Endodermal cell (in vitro differentiated cells): ENCODE data around the gene CTSS. TPM values are rescaled to one million over a fixed set of nuclear protein-coding genes. Genes with fewer than 3 reads are reported as not detected.
"Not testable (repeated sequence)": the region's sequence is repeated elsewhere in the genome, so short reads cannot be mapped to it uniquely, and the experiment has no call there.

Source experiments
- DNase-seq: peaks from one replicate; pipeline ENCODE4 v3.0.0-alpha.2; 2017
- H3K27ac ChIP-seq: 2 replicates; pipeline ENCODE4 v1.5.1; 2013; ENCODE audit warnings: mild to moderate bottlenecking, low read depth, low read length, moderate library complexity
- H3K27me3 ChIP-seq: 2 replicates; pipeline ENCODE4 v1.6.1; 2013; ENCODE audit warnings: mild to moderate bottlenecking, low read length, moderate library complexity; ENCODE audit not compliant: insufficient read depth, control insufficient read depth, poor library complexity, severe bottlenecking
- H3K36me3 ChIP-seq: 2 replicates; pipeline ENCODE4 v1.7.0; 2013; ENCODE audit warnings: mild to moderate bottlenecking, low read length, moderate library complexity; ENCODE audit not compliant: control insufficient read depth, insufficient read depth
- H3K4me1 ChIP-seq: one replicate; pipeline ENCODE4 v1.7.0; 2013; ENCODE audit warnings: low read length; ENCODE audit not compliant: control insufficient read depth, insufficient read depth
- H3K4me3 ChIP-seq: 2 replicates; pipeline ENCODE4 v1.5.1; 2013; ENCODE audit warnings: mild to moderate bottlenecking, low read length, moderate library complexity
- H3K9ac ChIP-seq: 2 replicates; pipeline ENCODE4 v1.6.1; 2013; ENCODE audit warnings: mild to moderate bottlenecking, low read length, moderate library complexity; ENCODE audit not compliant: poor library complexity, severe bottlenecking; ENCODE audit errors: extremely low read depth
- H3K9me3 ChIP-seq: 2 replicates; pipeline ENCODE4 v1.6.1; 2013; ENCODE audit warnings: mild to moderate bottlenecking, low read length, moderate library complexity; ENCODE audit not compliant: control insufficient read depth
- H3K27ac Mint-ChIP-seq: 2 replicates; pipeline ENCODE4 v1.8.0; 2020; ENCODE audit warnings: mixed read lengths
- H3K27me3 Mint-ChIP-seq: 2 replicates; pipeline ENCODE4 v1.8.0; 2021; ENCODE audit warnings: mild to moderate bottlenecking, mixed read lengths; ENCODE audit not compliant: insufficient read depth
- H3K36me3 Mint-ChIP-seq: 2 replicates; pipeline ENCODE4 v1.8.0; 2020; ENCODE audit warnings: low read depth, mixed read lengths
- H3K4me1 Mint-ChIP-seq: 2 replicates; pipeline ENCODE4 v1.8.0; 2020; ENCODE audit warnings: mixed read lengths
- H3K4me3 Mint-ChIP-seq: 2 replicates; pipeline ENCODE4 v1.8.0; 2020; ENCODE audit warnings: mild to moderate bottlenecking, moderate library complexity, mixed read lengths
- H3K9me3 Mint-ChIP-seq: 2 replicates; pipeline ENCODE4 v1.8.0; 2020; ENCODE audit warnings: mild to moderate bottlenecking, mixed read lengths
- CTCF ChIP-seq: fragments of 200-600 bp; sonication (generic); conservative IDR thresholded peaks from 2 replicates; pipeline ENCODE4 v1.5.0; 2021; ENCODE audit warnings: antibody characterized with exemption, mild to moderate bottlenecking
- WGBS, 2 experiments: methylation state at CpG; one replicate each; pipeline versions ENCODE4 v1.1.5 to v1.1.7; 2013; ENCODE audit warnings: missing lambda C conversion rate in 2 of 2, mixed read lengths in 1 of 2; ENCODE audit not compliant: insufficient coverage in 1 of 2, insufficient read length in 1 of 2; 5-methylcytosine and 5-hydroxymethylcytosine counted together
- total RNA-seq, 2 donors: library from RNA; stranded (reverse); fragmentation: NEBNext Ultra II Directional in 1 of 2; extraction: Animal tissue kit (Norgen Biotek cat#: 25700) in 1 of 2; gene quantifications; 2 replicates in 1 of 2; 3 replicates in 1 of 2; pipeline ENCODE4 v1.2.1, GENCODE V29; 2021

Gene CTSS
- total RNA-seq, 2 donors from 2014 or later: not detected

DNA sequence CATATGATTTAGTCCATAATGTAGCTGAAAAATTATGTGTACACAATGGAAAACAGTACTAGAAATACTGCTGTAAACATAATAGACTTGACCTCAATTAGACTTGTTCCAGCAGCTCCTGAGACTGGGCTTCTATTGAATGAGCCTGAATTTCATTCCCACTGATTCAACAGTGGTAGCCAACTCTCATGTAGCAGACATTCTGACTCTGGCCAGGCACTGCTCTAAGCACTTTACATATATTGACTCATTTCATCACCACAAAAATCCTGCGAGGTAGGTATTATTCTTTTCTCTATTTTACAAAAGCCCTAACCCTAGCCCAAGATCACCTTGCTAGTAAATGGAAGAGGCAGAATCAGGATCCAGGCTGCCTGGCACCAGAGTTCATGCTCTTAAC, 12.8 kb upstream of the CTSS start:
- Histone ChIP-seq H3K27ac (no peak overlapping the region), H3K4me1 (no peaks in the 10 kb centered on the region), H3K27me3 (no peaks in the 10 kb centered on the region), H3K4me3 (no peak overlapping the region), H3K9me3 (peaks cover 6% of the 10 kb centered on the region), H3K36me3 (no peaks in the 10 kb centered on the region), H3K9ac (no peak overlapping the region)
- Mint-ChIP-seq H3K9me3 (peaks cover 15% of the 10 kb centered on the region), H3K27ac (no peak overlapping the region), H3K36me3 (no peaks in the 10 kb centered on the region), H3K4me1 (no peaks in the 10 kb centered on the region), H3K4me3 (no peak overlapping the region), H3K27me3 (no peaks in the 10 kb centered on the region)
- 100% methylated on average over 1 of the region's 1 CpG for WGBS, 2 experiments
- TF ChIP-seq CTCF: no peak
- no peak for DNase-seq

- Mint-ChIP-seq H3K27ac (no peak overlapping the region), H3K4me1 (no peaks in the 10 kb centered on the region), H3K36me3 (no peaks in the 10 kb centered on the region), H3K4me3 (no peak overlapping the region), H3K27me3 (no peaks in the 10 kb centered on the region), H3K9me3 (peaks cover 15% of the 10 kb centered on the region)
- no peak overlapping the region for H3K27ac ChIP-seq
- no peak for TF ChIP-seq CTCF
- no peaks in the 10 kb centered on the region for H3K4me1 ChIP-seq
- H3K36me3 ChIP-seq: no peaks in the 10 kb centered on the region
- WGBS, 2 experiments: 91 to 100% methylated on average over 2 of the region's 2 CpGs
- no peak for DNase-seq
- no peaks in the 10 kb centered on the region for H3K27me3 ChIP-seq
- H3K9ac ChIP-seq: no peak overlapping the region
- H3K4me3 ChIP-seq: no peak overlapping the region
- H3K9me3 ChIP-seq: peaks cover 6% of the 10 kb centered on the region
These were observed 12.0 kb upstream of the CTSS start for GRCh38 chr1:150777544-150777943.

DNA sequence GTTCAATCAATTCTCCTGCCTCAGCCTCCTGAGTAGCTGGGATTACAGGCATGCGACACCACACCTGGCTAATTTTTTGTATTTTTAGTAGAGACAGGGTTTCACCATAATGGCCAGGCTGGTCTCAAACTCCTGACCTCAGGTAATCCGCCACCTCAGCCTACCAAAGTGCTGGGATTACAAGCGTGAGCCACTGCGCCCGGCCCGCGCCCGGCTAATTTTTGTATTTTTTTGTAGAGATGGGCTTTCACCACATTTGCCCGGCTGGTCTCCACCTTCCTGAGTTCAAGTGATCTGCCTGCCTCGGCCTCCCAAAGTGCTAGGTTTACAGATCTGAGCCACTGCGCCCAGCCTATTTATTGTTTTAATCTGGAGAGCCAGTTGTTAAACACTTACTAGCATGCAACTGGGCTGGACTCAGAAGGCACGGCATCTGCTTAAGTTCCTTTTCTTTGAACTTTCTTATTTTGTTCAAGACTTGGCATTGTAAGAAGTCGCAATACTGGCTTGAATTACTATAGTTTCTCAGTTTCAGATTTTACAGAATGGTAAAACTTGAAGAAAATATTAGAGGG, 10.4 kb upstream of the CTSS start:
- not testable (repeated sequence) for H3K9me3 ChIP-seq, H3K9ac ChIP-seq, H3K36me3 ChIP-seq, H3K4me3 ChIP-seq, H3K4me3 Mint-ChIP-seq, H3K4me1 Mint-ChIP-seq, H3K4me1 ChIP-seq, DNase-seq, H3K36me3 Mint-ChIP-seq, H3K27me3 ChIP-seq, H3K27ac ChIP-seq, H3K27me3 Mint-ChIP-seq, H3K27ac Mint-ChIP-seq
- 94 to 95% methylated on average over 13 of the region's 13 CpGs for WGBS, 2 experiments
- H3K9me3 Mint-ChIP-seq: peaks cover 15% of the 10 kb centered on the region

DNA sequence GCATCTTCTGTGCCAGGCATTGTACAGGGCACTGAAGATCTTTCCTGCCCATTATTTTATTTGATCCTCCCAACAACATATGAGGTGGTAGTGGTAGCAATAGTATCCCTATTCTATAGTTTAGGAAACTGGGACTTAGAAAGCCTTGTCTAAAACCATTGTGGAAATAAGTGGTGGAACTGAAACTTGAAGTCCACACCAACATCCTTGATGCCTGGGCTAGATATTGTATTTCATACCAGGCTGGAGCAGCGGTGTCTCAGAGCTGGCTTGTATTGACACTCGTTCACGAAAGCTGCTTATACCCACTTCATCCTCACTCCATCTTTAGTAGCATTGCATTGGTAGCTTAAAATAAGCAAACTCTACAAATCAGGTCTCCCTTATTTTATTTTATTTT, 9.7 kb upstream of the CTSS start:
- H3K27ac Mint-ChIP-seq: no peak overlapping the region
- no peak for DNase-seq
- TF ChIP-seq CTCF: no peak
- H3K4me1 ChIP-seq: no peaks in the 10 kb centered on the region
- H3K9me3 ChIP-seq: peaks cover 2% of the 10 kb centered on the region
- no peak overlapping the region for H3K4me3 Mint-ChIP-seq
- H3K9me3 Mint-ChIP-seq: peaks cover 11% of the 10 kb centered on the region
- no peaks in the 10 kb centered on the region for H3K4me1 Mint-ChIP-seq
- H3K36me3 ChIP-seq: no peaks in the 10 kb centered on the region
- 80 to 94% methylated on average over 1 to 3 of the region's 3 CpGs for WGBS, 2 experiments
- H3K4me3 ChIP-seq: no peak overlapping the region
- no peaks in the 10 kb centered on the region for H3K27me3 Mint-ChIP-seq
- H3K27me3 ChIP-seq: no peaks in the 10 kb centered on the region
- H3K36me3 Mint-ChIP-seq: no peaks in the 10 kb centered on the region
- H3K27ac ChIP-seq: no peak overlapping the region
- no peak overlapping the region for H3K9ac ChIP-seq
